Islet precursor cell (in vitro differentiated cells): ENCODE measurements around the gene ZNF184.

Experiments
- DNase-seq: peaks from one replicate; pipeline ENCODE4 v3.0.0-alpha.2; 2018

ZNF184 gene

GRCh38 chr6:27472617-27473400 lies at the start of gene ZNF184:
Gene ZNF184 (minus strand): TSS chr6:27473105. CDS start chr6:27472294, 811 bp downstream.
- peak; percentile 99 for DNase-seq

- DNase-seq: peak; percentile 83
Observed at GRCh38 chr6:27518881-27519795, 46.2 kb upstream of the ZNF184 start.

GRCh38 chr6:27517928-27518787 lies 45.3 kb upstream of the ZNF184 start:
- no peak for DNase-seq

- no peak for DNase-seq
Observed at GRCh38 chr6:27517238-27517637, 44.3 kb upstream of the ZNF184 start.

GRCh38 chr6:27514906-27515495 lies 42.1 kb upstream of the ZNF184 start:
- no peak for DNase-seq

GRCh38 chr6:27512525-27512924 lies 39.6 kb upstream of the ZNF184 start:
- DNase-seq: no peak

GRCh38 chr6:27507041-27507956 lies 34.4 kb upstream of the ZNF184 start:
- no peak for DNase-seq

GRCh38 chr6:27505209-27506027 lies 32.5 kb upstream of the ZNF184 start:
- peak; percentile 82 for DNase-seq

GRCh38 chr6:27503436-27504030 lies 30.6 kb upstream of the ZNF184 start:
- peak; percentile 78 for DNase-seq

- peak; percentile 88 for DNase-seq
Observed at GRCh38 chr6:27502508-27503435, 29.9 kb upstream of the ZNF184 start.

GRCh38 chr6:27501187-27501586 lies 28.3 kb upstream of the ZNF184 start:
- no peak for DNase-seq

- DNase-seq: no peak
Observed at GRCh38 chr6:27500177-27500576, 27.3 kb upstream of the ZNF184 start.

GRCh38 chr6:27495386-27496135 lies 22.7 kb upstream of the ZNF184 start:
- peak; percentile 91 for DNase-seq

GRCh38 chr6:27494987-27495385 lies 22.1 kb upstream of the ZNF184 start:
- no peak for DNase-seq

- DNase-seq: no peak
Observed at GRCh38 chr6:27494103-27494502, 21.2 kb upstream of the ZNF184 start.

- DNase-seq: no peak
Observed at GRCh38 chr6:27492631-27493190, 19.8 kb upstream of the ZNF184 start.

GRCh38 chr6:27479319-27480182 lies 6.6 kb upstream of the ZNF184 start:
- DNase-seq: peak; percentile 90
